ENCODE data around the gene SDF2L1.
"Not testable (repeated sequence)": the region's sequence is repeated elsewhere in the genome, so short reads cannot be mapped to it uniquely, and the experiment has no call there.

The SDF2L1 gene

DNA sequence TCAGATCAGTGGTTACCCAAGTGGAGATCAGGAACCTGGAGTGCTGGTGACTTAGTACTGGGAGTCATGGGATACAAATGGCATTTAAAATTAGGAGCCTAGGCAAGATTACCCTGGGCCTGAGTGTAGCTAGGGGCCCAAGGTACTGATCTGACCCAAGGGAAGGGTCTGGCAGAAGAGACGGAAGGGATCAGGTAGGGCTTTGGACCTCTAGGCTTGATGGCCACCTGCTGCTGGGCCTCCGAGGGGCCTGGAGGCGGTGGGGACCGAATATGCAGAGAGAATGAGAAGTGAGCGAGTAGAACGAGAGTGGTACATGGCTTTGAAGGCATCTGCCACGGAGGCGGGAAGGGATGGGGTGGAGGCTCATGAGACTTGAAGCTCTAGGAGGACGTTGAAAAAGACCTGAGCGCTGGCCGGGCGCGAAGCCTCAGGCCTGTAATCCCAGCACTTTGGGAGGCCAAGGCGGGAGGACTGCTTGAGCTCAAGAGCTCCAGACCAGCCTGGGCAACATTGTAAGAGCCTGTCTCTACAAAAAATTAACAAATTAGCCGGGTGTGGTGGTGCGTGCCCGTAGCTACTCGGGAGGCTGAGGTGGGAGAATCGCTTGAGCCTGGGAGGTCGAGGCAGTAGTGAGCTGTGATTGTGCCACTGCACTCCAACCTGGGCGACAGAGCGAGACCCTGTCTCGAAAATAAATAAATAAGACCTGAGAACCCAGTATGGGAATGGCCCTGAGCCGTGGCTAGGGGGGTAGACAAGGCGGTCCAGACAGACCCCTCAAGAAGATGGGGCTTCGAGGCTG, 23.1 kb downstream of the SDF2L1 start:
- DNase-seq = no peak

GRCh38 chr22:21666786-21667185, 24.7 kb downstream of the SDF2L1 start:
- DNase-seq = no peak

DNA sequence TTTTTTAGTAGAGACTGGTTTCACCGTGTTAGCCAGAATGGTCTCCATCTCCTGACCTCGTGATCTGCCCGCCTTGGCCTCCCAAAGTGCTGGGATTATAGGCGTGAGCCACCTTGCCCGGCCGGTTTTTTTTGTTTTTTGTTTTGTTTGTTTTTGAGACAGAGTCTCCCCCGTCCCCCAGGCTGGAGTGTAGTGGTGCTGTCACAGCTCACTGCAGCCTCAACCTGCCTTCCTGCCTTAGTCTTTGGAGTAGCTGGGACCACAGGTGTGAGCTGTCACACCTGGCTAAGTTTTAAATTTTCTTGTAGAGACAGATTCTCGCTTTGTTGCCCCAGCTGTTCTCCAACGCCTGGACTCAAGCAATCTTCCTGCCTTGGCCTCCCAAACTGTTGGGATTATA, 26.9 kb downstream of the SDF2L1 start:
- no peak for DNase-seq

GRCh38 chr22:21672107-21672629, 30.1 kb downstream of the SDF2L1 start:
- no peak for DNase-seq

GRCh38 chr22:21673534-21674321, 31.6 kb downstream of the SDF2L1 start:
- DNase-seq = no peak

DNA sequence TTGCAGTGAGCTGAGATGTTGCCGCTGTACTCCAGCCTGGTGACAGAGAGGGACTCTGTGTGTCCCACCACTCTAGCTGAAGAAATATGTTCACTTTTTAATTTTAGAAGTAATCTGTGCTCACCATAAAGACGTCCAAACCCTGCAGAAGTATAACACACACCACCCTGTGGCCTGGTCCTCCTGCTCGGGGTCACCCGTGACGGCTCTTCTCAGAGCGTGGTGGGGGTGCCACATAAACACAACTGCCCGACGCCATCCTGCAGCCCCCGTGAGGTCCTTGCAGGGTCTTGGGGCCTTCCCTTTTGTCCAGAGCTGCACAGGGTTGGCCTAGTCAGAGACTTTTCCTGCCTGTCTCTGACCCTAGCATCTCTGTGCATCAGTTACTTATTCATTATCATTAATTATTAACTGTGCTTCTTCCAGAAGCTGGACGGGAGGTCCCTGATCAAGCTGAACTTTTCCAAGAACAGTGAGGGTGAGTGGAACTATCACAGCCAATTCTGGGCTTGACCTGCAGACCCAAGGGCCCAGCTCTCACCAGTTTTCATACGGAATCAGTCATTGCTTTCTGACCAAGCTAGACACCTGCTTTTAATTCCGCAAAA, 32.6 kb downstream of the SDF2L1 start:
- no peak for DNase-seq

GRCh38 chr22:21677606-21678443, 35.7 kb downstream of the SDF2L1 start:
- DNase-seq = no peak

DNA sequence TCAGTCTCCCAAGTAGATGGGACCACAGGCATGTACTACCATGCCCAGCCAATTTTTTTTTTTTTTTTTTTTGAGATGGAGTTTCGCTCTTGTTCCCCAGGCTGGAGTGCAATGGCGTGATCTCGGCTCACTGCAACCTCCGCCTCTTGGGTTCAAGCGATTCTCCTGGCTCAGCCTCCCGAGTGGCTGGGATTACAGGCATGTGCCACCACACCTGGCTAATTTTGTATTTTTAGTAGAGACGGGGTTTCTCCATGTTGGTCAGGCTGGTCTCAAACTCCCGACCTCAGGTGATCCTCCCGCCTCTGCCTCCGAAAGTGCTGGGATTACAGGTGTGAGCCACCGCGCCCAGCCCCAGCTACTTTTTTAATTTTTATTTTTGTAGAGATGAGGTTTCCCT, 36.7 kb downstream of the SDF2L1 start:
- DNase-seq = not testable (repeated sequence)

DNA sequence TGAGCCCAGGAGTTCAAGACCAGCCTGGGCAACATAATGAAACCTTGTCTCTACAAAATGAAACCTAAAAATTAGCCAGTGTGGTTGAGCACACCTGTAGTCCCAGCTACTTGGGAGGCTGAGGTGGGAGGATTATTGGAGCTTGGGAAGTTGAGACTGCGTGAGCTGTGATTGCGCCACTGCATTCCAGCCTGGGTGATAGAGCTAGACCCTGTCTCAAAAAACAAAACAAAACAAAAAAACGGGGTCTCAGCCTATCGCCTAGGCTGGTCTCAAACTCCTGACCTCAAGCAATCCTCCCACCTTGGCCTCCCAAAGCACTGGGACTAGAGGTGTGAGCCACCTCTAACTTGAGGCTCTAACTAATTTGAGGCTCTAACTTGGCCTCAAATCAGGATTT, 37.3 kb downstream of the SDF2L1 start:
- no peak for DNase-seq

- no peak for DNase-seq
These were observed 38.9 kb downstream of the SDF2L1 start for GRCh38 chr22:21680830-21681565.

- no peak for DNase-seq
These were observed 39.7 kb downstream of the SDF2L1 start for GRCh38 chr22:21681566-21682370.

GRCh38 chr22:21682385-21683175, 40.5 kb downstream of the SDF2L1 start:
- DNase-seq = no peak

DNA sequence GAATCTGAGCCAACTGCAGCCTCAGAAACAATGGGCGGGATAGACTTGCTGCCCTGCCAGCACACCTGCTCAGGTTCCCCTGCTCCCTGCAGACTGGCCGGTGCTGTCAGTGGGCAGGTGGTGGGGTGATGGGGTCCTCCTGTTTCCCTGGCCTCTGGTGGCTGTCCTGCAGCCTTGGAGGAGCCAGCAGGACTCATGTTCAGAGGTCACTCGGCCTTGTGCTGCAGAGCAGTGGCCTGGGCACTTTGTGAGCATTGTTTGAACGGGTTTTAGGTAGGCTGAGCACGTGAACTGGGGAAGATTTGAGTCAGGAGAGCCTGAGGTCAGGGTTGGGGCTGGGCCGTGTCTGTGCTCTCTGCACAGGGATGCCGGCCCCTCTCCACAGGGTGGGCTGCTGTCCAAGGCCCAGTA, 41.3 kb downstream of the SDF2L1 start:
- DNase-seq = no peak

DNA sequence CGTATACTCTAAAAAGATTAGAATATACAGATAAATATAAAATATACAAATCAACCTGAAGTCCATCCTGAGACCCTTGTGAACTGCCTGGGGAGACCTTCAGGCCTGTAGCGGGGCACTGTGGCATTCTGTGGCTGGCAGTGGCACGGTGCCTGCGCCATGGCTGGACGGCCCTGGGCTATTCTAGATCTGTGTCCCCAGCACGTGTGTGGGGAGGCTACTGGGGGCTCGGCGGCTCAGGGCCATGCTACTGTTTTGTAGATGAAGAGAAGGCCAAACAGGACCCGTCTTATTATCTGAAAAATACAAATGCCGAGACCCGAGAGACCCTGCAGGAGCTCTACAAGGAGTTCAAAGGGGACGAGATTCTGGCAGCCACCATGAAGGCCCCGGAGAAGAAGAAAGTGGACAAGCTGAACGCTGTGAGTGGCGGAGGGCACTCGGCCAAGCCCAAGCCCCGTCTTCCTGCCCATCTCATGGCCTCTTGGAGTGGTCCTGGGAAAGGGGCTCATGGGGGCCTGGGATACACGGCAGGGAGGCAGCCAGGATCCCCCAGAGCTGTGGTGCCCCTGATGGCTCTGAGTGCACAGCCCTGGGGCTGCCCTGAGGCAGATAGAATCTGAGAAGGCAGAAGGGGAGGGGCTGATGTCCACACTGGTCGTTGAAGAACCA, 42.5 kb downstream of the SDF2L1 start:
- no peak for DNase-seq

- no peak for DNase-seq
These were observed 43.0 kb downstream of the SDF2L1 start for GRCh38 chr22:21685164-21685513.

DNA sequence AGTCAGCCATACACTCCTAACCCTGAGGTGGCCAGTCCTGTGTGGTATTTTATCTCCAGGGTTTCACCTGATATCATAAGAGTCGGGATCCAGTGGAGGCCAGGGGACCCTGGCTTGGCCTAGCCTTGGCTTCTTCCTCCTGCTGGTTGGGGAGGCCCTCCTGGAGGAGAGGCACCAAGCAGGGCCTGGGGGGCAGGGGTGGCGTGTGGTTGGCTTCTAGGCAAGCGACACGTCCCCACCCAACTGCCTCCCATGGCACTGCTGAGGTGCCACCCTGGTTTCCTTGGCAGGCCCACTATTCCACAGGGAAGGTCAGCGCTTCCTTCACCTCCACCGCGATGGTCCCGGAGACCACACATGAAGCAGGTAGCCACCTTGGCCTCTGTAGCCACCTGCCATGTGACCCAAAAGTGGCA, 44.1 kb downstream of the SDF2L1 start:
- DNase-seq = no peak

- DNase-seq = no peak
These were observed 44.7 kb downstream of the SDF2L1 start for GRCh38 chr22:21686634-21687393.

- no peak for DNase-seq
These were observed 45.7 kb downstream of the SDF2L1 start for GRCh38 chr22:21687685-21688259.

DNA sequence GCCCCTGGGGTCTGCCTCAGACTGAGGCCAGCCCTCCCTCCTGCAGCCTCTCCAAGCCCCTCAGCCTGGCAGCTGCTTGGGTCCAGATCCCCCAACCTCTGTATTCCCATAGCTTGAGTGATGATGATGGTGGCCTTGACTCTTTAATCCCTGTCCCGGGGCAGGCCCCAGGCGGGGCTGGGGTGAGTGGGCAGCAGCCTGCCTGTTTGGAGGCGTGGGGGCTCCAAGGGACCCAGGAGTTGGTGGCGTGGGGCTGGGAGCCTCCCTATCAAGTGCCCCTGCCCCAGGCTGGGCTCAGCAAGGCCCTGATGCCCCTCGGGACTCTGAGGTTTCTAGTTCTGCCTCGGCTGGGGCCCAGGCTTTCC, 46.2 kb downstream of the SDF2L1 start:
- DNase-seq = no peak

Measured in NCI-H1694 (cell line).